Left renal pelvis (tissue), 4 donors: Measurements from ENCODE around the gene TMEM198. TPM values are rescaled to one million over a fixed set of nuclear protein-coding genes. Genes with fewer than 3 reads are reported as not detected.
A peak's percentile ranks its signal among the peaks of the same experiment; 100 is the strongest.

ENCODE experiments used
- DNase-seq, 4 donors: peaks; one replicate each; pipeline ENCODE4 v3.0.0-alpha.2; 2013; ENCODE audit warnings: low read depth in 4 of 4, low spot score in 3 of 4
- polyA plus RNA-seq, 4 donors: library from polyadenylated mRNA; unstranded; fragments of 120-200 nt; gene quantifications; one replicate each; pipeline ENCODE4 v1.2.1, GENCODE V29; 2013; ENCODE audit not compliant: insufficient read length in 4 of 4

The TMEM198 gene
- polyA plus RNA-seq, 4 donors = 2.5 to 3.7 (median 2.9) TPM

DNA sequence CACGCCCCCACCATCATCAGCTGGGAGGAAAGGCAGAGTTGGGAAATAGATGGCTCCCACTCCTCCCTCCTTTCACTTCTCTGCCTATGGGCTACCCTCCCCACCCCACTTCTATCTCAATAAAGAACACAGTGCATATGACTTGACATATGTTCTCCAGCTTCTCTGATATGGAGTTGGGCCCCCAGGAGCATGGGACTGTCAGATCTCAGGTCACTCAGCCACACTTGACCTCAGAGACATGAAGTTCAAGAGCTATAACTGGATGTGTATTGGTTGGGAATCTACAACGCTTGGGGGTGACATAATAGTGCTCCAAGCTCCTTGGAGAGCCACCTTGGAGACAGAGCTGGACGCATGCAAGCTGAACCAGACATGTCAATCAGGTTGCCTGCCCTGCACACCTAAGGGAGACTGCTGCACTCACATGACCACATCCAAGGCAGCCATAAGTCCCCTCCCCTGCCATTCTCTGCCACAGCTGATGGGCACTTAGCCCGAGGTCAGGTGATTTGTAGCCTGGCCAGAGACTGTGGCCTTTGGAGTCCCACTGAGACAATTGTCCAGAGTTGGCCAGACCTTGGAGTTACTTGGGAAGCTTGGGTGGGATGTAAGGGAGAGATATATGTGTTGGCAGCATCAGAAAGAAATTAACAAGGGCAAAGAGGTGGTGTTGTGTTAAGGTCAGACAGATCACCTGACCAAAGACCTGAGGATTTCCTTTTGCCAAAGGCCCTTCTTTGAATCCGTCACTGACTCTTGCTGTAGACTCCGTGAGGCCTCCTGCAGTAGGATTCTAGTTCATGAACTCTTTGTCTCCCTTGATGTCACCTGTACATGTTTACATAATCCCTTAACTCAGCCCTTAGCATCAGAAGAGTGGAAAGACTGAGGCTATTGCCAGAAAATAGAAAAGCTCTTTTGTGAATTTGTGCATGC lies 32.0 kb downstream of the TMEM198 start:
- DNase-seq = no peak

DNA sequence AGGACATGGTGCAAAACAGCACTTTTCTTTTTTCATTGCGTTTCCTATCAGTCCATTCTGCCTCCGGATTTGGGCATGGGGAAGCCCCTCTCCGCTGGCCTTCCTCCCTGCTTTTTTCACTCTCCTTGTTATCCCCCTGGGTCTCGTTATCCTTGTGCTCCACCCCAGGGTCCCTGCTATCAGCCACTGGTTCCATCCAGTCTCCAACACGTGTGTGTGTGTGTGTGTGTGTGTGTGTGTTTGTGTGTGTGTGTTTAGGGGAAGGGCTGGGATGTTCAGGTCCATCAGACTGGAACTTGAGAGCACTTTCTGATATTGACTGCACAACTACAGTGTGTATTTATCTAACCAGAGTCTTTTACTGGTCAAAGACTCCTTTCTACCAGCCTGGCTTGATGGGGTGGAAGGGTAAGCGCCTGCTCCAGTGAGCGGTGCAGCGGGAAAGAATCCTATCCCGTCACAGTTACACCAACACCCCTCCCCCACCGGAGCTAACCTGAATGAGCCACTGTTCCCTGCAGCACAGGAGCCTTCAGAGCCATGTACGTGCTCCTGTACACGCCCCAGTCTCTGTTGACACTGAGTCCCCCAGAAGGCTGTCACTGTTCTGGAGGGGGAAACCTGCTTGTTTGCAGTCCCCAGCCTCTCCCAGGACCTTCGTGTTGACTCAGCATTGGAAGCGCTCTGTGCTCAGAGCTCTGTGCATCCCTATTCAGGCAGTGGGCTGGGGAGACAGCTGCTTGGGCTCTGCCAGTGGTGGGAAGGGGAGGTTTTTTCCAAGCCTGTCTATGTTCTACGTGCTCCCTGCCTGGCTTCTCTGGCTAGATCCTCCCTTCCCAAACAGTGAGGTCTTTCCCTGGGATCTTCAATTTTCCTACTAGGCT lies 32.9 kb downstream of the TMEM198 start:
- no peak for DNase-seq

DNA sequence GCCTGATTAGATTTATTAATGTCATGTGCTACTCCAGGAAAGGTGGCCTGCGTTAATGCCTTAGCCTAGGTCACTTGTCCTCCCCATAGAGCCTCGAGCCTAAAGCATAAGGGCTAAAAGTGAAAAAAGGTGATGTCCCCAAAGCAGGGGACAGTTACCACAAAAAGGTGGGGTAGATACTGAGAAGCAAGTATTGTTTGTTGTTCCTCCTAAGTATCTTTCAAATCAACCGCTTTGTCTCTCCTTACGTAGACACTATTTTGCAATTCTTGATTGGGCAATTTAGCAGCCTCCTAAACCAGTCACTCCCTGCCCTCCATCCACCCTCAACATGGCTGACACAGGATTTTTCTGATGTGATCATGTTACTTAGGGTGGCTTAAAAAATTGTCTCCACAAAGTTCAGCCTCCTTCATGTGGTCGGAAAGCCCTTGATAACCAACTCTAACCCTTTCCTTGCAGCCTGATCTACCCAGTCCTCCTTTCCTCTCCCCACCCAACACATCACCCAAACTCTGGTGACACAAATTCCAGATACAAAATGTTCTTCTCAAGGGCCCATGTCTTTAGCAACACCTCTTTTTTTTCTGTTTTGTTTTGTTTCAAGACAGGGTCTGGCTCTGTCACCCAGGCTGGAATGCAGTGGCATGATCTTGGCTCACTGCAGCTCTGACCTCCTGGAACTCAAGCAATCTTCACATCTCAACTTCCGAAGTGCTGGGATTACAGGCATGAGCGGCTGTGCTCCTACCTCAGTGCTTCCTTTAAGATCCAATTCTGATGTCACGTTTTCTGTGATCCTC lies 35.2 kb downstream of the TMEM198 start:
- no peak for DNase-seq

DNA sequence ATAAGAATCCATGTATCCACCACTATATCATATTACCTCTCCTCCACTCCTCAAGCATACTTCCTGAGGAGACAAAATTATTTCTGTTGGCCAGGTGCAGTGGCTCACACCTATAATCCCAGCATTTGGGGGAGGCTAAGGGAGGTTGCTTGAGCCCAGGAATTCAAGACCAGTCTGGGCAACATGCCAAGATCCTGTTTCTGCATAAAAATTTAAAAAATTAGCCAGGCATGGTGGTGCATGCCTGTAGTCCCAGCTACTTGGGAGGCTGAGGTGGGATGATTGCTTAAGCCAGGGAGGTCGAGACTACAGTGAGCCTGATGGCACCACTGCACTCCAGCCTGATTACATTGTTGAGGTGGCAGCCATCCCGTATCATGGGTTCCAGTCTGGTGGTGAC lies 37.5 kb downstream of the TMEM198 start:
- no peak for DNase-seq

DNA sequence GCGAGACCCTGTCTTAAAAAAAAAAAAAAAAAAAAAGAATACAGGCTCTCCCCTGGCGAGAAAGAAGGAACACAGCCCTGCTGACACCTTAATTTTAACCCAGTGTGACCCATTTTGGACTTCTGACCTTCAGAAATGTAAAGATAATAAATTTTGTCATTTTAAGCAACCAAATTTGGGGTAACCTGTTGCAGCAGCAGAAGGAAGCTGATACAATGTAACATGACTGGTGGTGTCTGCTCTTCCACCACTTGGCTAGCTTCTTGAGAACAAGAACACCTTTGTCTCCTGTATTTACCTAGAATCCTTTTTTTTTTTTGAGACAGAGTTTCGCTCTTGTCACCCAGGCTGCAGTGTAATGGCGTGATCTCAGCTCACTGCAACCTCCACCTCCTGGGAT lies 47.3 kb downstream of the TMEM198 start:
- DNase-seq = no peak

DNA sequence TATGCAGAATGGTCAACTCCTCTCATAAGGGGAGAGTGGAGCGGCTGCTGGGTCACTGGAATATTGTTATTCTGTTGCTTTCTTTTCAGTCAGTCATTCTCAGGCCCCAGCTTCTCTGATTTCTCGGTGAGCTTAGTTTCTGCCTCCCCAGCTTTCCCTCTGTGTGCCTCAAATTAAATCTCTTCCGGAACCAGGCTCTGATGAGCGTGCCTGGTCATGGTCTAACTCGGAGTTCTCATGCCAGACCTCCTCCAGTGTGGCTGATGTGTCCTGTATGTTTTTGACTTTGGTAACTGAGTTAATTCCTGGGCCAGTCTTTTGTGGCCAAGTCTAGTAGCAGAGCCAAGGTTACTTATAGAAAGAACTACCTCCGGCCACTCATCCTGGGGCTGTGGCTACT lies 48.9 kb downstream of the TMEM198 start:
- DNase-seq = no peak

DNA sequence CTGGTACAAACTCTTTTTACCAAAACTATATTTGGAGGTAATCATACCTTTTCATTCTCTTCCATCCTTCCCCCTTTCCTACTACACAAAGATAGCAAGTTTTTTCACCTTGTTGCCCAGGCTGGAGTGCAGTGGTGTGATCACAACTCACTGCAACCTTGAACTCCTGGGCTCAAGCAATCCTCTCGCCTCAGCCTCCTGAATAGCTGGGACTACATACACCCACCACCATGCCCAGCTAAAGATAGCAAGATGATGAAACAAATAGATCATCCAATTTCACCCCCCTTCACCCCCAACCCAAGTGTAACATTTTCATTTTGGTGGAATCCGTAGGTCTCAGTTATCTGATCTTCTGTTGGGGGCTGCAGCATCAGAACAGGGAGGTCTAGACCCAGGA lies 49.3 kb downstream of the TMEM198 start:
- DNase-seq = no peak

DNA sequence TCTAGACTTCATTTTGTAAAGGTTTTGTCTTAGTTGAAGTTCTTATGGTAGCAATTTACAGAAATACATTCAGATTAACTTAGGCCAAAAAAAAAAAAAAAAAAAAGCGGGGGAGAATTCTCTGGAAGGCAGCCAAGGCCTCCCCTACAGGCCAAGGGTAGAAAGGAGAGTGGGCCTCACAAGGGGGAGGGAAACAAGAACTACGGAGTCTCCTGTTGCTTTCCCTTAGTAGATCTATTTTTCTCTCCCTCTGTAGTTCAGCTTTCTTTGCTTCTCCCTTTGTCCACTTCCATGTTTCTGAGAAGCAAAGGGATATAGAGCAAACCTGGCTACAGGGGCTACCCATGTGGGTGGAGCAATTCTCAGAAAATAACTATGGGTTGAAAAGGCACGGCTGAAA lies 51.4 kb downstream of the TMEM198 start:
- peak in 1 of 4 donors; percentile 61 for DNase-seq

DNA sequence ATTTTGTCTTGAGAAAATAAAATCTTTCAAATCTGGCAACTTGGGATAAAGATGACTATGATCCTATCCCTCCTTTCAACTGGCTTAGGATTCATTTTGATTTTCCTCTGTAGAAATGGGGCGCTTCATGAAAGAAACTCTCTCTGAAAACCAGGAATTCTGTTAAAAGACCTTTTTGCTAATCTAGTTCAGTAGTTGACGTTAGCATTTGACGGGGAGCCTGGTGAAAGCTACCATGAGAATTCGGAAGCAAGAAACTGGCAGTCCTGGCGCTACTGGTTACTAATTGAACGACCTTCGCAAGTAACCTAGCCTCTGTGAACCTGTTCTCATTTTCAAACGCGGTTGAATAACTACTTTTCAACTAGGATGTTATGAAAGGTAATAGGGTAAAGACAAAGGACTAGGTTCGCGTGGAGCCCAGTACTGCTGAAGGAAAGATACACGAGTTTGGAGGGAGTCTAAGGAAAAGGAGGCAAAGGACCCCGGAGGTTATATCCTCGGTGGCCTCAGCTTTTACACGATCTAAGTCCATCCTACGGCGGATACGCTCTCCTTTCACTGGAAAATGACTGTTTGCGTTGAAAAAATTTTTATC lies 53.2 kb downstream of the TMEM198 start:
- no peak for DNase-seq

DNA sequence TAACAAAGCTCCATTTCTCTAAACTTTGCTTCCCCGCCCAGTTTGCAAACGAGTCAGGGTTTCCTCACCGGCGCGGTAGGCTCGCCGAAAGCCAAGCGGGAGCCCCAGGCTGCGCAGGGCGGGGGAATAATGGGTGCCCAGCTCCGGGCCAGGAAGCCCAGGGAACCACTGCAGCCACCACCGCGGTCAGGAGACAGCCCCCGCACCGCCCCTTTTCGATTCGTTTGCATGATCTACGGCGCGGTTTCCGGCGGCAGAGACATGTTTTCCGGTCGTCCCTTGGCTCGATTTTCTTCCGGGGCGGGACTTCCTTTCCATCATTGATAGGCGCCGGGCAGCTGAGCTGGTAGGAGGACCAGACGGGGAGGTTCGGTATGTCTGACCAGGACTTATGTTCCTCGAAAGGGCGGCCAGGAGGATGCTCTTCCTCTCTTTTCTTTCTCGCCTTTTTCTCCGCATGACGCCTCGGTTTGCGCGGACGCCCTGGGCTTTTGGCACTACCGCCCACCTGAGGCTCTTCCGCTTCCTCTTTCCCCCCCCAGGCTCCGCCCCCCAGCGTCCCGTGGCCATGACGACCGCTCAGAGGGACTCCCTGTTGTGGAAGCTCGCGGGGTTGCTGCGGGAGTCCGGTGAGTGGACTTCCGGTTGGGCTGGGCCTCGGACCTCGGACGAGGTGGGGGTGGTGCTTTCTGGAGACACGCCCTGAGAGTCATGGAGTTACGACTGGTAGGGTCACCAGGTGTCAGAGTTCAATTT lies 53.9 kb downstream of the TMEM198 start, which contains the start of gene STK11IP:
TSS of gene STK11IP (plus strand) at position 306 of the 756 bp plus-strand sequence. CDS start at position 569, 263 bp downstream.
- DNase-seq = peak; percentile 95 to 97 (median 96)

DNA sequence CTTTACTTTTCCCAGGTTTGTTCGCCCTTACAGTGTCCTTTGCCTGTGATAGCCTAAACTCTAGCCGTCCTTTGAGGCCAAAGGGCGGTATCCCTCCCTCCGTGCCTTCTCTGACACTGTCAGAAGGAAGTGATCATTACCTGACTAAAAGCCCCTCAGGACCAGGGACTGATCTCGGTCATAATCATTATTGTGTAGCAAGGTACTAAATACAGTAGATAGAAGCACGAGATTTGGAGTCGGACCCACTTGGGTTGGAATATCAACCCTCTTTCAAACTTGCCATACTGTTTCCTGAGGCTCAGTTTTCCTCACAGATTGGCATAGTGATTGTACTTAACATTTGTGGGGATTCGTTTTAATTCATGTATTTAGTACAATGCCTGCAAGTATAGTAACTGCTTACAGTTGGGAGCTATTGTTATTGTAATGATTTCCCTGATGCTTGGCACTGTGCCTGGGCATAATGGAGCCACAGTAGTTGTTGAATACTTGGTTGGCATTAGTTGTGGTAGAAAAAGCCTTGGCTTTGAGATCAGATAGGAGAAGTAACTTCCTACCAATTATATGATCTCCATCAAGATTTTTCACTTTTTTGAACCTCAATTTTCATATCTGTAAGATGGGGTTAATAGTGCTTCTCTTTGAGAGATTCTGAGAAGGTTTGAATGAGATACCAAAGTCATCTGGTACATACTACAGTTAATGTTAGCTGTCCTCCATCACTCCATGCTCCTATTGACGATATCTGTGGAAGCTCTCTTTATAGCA lies 54.7 kb downstream of the TMEM198 start:
- DNase-seq = no peak

Other genes with a start within 250 kb of the TMEM198 start
- gene PTPRN, start 234.6 kb upstream of the TMEM198 start, polyA plus RNA-seq = under 1 TPM; 0.09 to 0.53 (median 0.20) TPM
- gene RESP18, start 211.3 kb upstream of the TMEM198 start, polyA plus RNA-seq = not detected
- 10 to 100 TPM; 44.7 to 82.9 (median 57.8) TPM for gene DNPEP, start 156.1 kb upstream of the TMEM198 start, polyA plus RNA-seq
- 10 to 100 TPM in 2 of 4 donors, 1 to 10 TPM in 2; 5.5 to 10.4 (median 8.1) TPM for gene DES, start 125.7 kb upstream of the TMEM198 start, polyA plus RNA-seq
- gene SPEG, start 109.2 kb upstream of the TMEM198 start, polyA plus RNA-seq = 10 to 100 TPM in 3 of 4 donors, 1 to 10 TPM in 1; 9.7 to 18.0 (median 12.5) TPM
- gene GMPPA, start 45.1 kb upstream of the TMEM198 start, polyA plus RNA-seq = 10 to 100 TPM; 29.7 to 43.8 (median 32.7) TPM
- under 1 TPM; 0.06 to 0.37 (median 0.19) TPM for gene ASIC4, start 29.5 kb upstream of the TMEM198 start, polyA plus RNA-seq
- 10 to 100 TPM; 27.4 to 75.8 (median 33.2) TPM for gene CHPF, start 219 bp upstream of the TMEM198 start, polyA plus RNA-seq
- gene OBSL1, start 27.5 kb downstream of the TMEM198 start, polyA plus RNA-seq = 100 to 1,000 TPM; 104 to 200 (median 132) TPM
- gene INHA, start 28.3 kb downstream of the TMEM198 start, polyA plus RNA-seq = 1 to 10 TPM in 3 of 4 donors, under 1 TPM in 1; 0.86 to 1.9 (median 1.6) TPM
- 10 to 100 TPM; 18.8 to 39.0 (median 24.4) TPM for gene STK11IP, start 53.8 kb downstream of the TMEM198 start, polyA plus RNA-seq
- gene SLC4A3, start 83.6 kb downstream of the TMEM198 start, polyA plus RNA-seq = 10 to 100 TPM in 1 of 4 donors, 1 to 10 TPM in 3; 7.3 to 13.5 (median 8.5) TPM